ENCODE measurements around the gene GLT6D1. TPM values are rescaled to one million over a fixed set of nuclear protein-coding genes. Genes with fewer than 3 reads are reported as not detected.

Gene GLT6D1
- total and polyA plus RNA-seq, 2 of the 8 experiments (the other 6 are each of a cell fraction or from before 2014, with no cell fraction given), result 1.3 to 2.1 TPM

- TF ChIP-seq SP1 (IDR thresholded peaks at IDR 0.05; ENCODE audit: low read depth, low read length), result no peak
- TF ChIP-seq RBBP5 (IDR thresholded peaks at IDR 0.05; ENCODE audit: borderline replicate concordance, low read depth, low read length), result no peak
- TF ChIP-seq POLR2AphosphoS5 (IDR thresholded peaks at IDR 0.05; ENCODE audit: low read depth, low read length), result no peak
- TF ChIP-seq CEBPB (IDR thresholded peaks at IDR 0.05; ENCODE audit: low read depth, low read length), result no peak
- no peak for TF ChIP-seq JUND (IDR thresholded peaks at IDR 0.05; ENCODE audit: low read length)
- no peak for TF ChIP-seq CHD2 (IDR thresholded peaks at IDR 0.05; ENCODE audit: low read length)
These were observed 29.9 kb downstream of the GLT6D1 start (continued) for GRCh38 chr9:135609366-135609955.

Measured in H1 (cell line).